Ovary (tissue), 3 donors: ENCODE data around the gene PRDM7.

Experiments used
- EP300 ChIP-seq: sonication (generic); formaldehyde crosslinking; IDR thresholded peaks from one replicate; pipeline ENCODE4 v1.6.1; 2017; ENCODE audit warnings: antibody characterized with exemption
- POLR2A ChIP-seq: fragments of 450-650 bp; IDR thresholded peaks from one replicate; pipeline ENCODE4 v1.6.1; 2017; ENCODE audit warnings: antibody characterized with exemption, mild to moderate bottlenecking, moderate library complexity
- TF ChIP-seq, protein P1 (sequence below), 3 donors: fragments of 450-650 bp in 2 of 3; fragments of 200-600 bp in 1 of 3; IDR thresholded peaks; one replicate each; pipeline versions ENCODE4 v1.5.1 to v1.8.0; 2016 to 2022; ENCODE audit warnings: antibody characterized with exemption in 3 of 3, mild to moderate bottlenecking in 1 of 3
- donor health status: DM: no; HTN: no; CAD: no.

DNA sequence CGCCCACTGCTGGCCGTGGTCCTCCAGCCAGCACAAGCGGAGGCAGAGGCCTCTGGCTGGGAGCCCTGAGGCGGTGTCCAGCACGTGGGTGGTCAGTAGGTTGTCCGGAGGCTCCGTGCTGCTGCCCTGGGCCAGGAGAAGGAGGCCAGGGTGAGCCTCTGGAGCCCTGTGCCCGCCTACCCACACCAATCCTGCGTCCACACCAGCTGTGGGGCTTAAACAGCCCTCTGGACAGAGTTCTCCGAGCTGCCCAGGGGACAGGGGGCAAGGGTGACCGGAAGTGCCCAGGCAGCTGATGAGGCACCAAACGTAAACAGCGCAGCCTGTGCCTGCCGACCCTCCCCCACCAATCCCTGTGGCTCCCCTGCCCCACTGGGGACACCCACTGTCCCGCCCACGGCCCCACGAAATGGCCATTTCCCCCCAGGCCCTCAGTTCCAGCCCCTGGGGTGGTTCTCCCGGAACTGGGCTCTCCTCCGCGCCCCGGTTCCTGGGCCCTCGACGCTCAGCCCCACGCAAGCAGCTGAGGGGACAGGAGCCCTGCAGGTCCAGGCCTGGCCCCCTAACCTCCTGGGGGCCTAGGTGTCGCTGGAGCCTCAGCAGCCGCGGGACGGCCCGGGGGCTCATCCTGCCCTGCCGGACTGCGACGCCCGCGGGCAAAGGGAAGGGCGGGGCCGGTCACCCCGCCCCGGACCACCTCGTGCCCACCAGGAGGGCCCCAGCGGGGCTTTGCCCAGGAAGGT is 30.0 kb downstream of the PRDM7 start:
- no peak for TF ChIP-seq POLR2A
- TF ChIP-seq, protein P1, sequence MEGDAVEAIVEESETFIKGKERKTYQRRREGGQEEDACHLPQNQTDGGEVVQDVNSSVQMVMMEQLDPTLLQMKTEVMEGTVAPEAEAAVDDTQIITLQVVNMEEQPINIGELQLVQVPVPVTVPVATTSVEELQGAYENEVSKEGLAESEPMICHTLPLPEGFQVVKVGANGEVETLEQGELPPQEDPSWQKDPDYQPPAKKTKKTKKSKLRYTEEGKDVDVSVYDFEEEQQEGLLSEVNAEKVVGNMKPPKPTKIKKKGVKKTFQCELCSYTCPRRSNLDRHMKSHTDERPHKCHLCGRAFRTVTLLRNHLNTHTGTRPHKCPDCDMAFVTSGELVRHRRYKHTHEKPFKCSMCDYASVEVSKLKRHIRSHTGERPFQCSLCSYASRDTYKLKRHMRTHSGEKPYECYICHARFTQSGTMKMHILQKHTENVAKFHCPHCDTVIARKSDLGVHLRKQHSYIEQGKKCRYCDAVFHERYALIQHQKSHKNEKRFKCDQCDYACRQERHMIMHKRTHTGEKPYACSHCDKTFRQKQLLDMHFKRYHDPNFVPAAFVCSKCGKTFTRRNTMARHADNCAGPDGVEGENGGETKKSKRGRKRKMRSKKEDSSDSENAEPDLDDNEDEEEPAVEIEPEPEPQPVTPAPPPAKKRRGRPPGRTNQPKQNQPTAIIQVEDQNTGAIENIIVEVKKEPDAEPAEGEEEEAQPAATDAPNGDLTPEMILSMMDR (IDR thresholded peaks at IDR 0.05), result no peak
- no peak for TF ChIP-seq EP300
